Ascending aorta (tissue), 2 donors: Measurements from ENCODE around the gene CHRNG. TPM values are rescaled to one million over a fixed set of nuclear protein-coding genes. Genes with fewer than 3 reads are reported as not detected.

Experiments used
- DNase-seq, 2 donors: peaks; one replicate each; pipeline ENCODE4 v3.0.0-alpha.2; 2019; ENCODE audit warnings: low spot score in 2 of 2
- H3K27ac ChIP-seq, 2 donors: fragments of 200-600 bp; sonication (generic); one replicate each; pipeline ENCODE4 v1.5.1; 2016 to 2017; ENCODE audit warnings: mild to moderate bottlenecking in 1 of 2
- H3K27me3 ChIP-seq: fragments of 200-600 bp; sonication (generic); one replicate; pipeline ENCODE4 v1.5.1; 2017
- H3K36me3 ChIP-seq, 2 donors: fragments of 200-600 bp; sonication (generic); one replicate each; pipeline ENCODE4 v1.5.1; 2016
- H3K4me1 ChIP-seq, 2 donors: fragments of 200-600 bp; sonication (generic); one replicate each; pipeline ENCODE4 v1.5.1; 2016 to 2017; ENCODE audit warnings: mild to moderate bottlenecking in 1 of 2
- H3K4me3 ChIP-seq, 2 donors: fragments of 200-600 bp; sonication (generic); one replicate each; pipeline ENCODE4 v1.5.1; 2016 to 2017; ENCODE audit warnings: mild to moderate bottlenecking in 1 of 2
- H3K9me3 ChIP-seq, 2 donors: fragments of 200-600 bp; sonication (generic); one replicate each; pipeline ENCODE4 v1.5.1; 2016
- CTCF ChIP-seq, 3 experiments: fragments of 200-600 bp in 2 of 3; fragments of 450-650 bp in 1 of 3; sonication (generic) in 2 of 3; IDR thresholded peaks; one replicate each; pipeline ENCODE4 v1.5.1; 2016 to 2019; ENCODE audit warnings: antibody characterized with exemption in 3 of 3, mild to moderate bottlenecking in 1 of 3, moderate library complexity in 1 of 3
- intact Hi-C: fragments of 100-400 bp; cut with DNase I; formaldehyde crosslinking; loops from one replicate; pipeline ENCODE4 v1.15.1; 2023
- total RNA-seq: library from RNA; depleted of rRNA; stranded (reverse); fragments of >200 nt; gene quantifications from one replicate; pipeline ENCODE4 v1.1.0, GENCODE V29; 2016

The CHRNG gene
- total RNA-seq, 1 donor from 2014 or later = not detected

- no peak overlapping the region for H3K4me3 ChIP-seq
- DNase-seq = no peak
- no peaks in the 10 kb centered on the region for H3K36me3 ChIP-seq
- no peak overlapping the region for H3K27ac ChIP-seq
- intact Hi-C loops = no loop called here
- H3K9me3 ChIP-seq = no peaks in the 10 kb centered on the region
- H3K27me3 ChIP-seq = no peaks in the 10 kb centered on the region
- no peaks in the 10 kb centered on the region for H3K4me1 ChIP-seq
- TF ChIP-seq CTCF (IDR thresholded peaks at IDR 0.05) = no peak
These were observed 42.1 kb upstream of the CHRNG start for GRCh38 chr2:232497348-232497747.

GRCh38 chr2:232498452-232498851 is 41.0 kb upstream of the CHRNG start:
- H3K36me3 ChIP-seq = no peaks in the 10 kb centered on the region
- DNase-seq = no peak
- intact Hi-C loops = no loop called here
- peaks cover 3 to 6% of the 10 kb centered on the region in 2 donors for H3K4me1 ChIP-seq
- no peak for TF ChIP-seq CTCF (IDR thresholded peaks at IDR 0.05)
- H3K9me3 ChIP-seq = no peaks in the 10 kb centered on the region
- no peaks in the 10 kb centered on the region for H3K27me3 ChIP-seq
- no peak overlapping the region for H3K27ac ChIP-seq
- no peak overlapping the region for H3K4me3 ChIP-seq

GRCh38 chr2:232501331-232501771 is 38.1 kb upstream of the CHRNG start:
- no peak for TF ChIP-seq CTCF (IDR thresholded peaks at IDR 0.05)
- H3K27ac ChIP-seq = no peak overlapping the region
- no peaks in the 10 kb centered on the region for H3K27me3 ChIP-seq
- H3K4me3 ChIP-seq = no peak overlapping the region
- peaks cover 4 to 7% of the 10 kb centered on the region in 2 donors for H3K4me1 ChIP-seq
- DNase-seq = no peak
- no peaks in the 10 kb centered on the region for H3K9me3 ChIP-seq
- intact Hi-C loops = no loop called here
- H3K36me3 ChIP-seq = no peaks in the 10 kb centered on the region

GRCh38 chr2:232501794-232502390 is 37.6 kb upstream of the CHRNG start:
- peaks cover 4 to 7% of the 10 kb centered on the region in 2 donors for H3K4me1 ChIP-seq
- H3K36me3 ChIP-seq = no peaks in the 10 kb centered on the region
- intact Hi-C loops = no loop called here
- TF ChIP-seq CTCF (IDR thresholded peaks at IDR 0.05) = no peak
- H3K27me3 ChIP-seq = no peaks in the 10 kb centered on the region
- no peak overlapping the region for H3K27ac ChIP-seq
- H3K4me3 ChIP-seq = no peak overlapping the region
- DNase-seq = no peak
- H3K9me3 ChIP-seq = no peaks in the 10 kb centered on the region

- TF ChIP-seq CTCF (IDR thresholded peaks at IDR 0.05) = no peak
- Histone ChIP-seq H3K4me1 (peaks cover 4 to 7% of the 10 kb centered on the region in 2 donors), H3K36me3 (no peaks in the 10 kb centered on the region), H3K27me3 (no peaks in the 10 kb centered on the region), H3K9me3 (no peaks in the 10 kb centered on the region), H3K4me3 (peak overlapping the region in 1 of 2 donors; percentile 67), H3K27ac (no peak overlapping the region)
- DNase-seq = no peak
- intact Hi-C loops = no loop called here
These were observed 37.0 kb upstream of the CHRNG start for GRCh38 chr2:232502511-232502910.
